ENCODE measurements around the gene RIOK1.

RIOK1 gene

GRCh38 chr6:7406743-7407142, 17.1 kb downstream of the RIOK1 start:
- TF ChIP-seq OSR1 (CRISPR knock-in tag; IDR thresholded peaks at IDR 0.05) = no peak
- no peak for TF ChIP-seq BACH2 (CRISPR knock-in tag; IDR thresholded peaks at IDR 0.05; ENCODE audit: borderline replicate concordance)
- TF ChIP-seq GLIS3 (CRISPR knock-in tag; IDR thresholded peaks at IDR 0.05) = no peak
- no peak for TF ChIP-seq ZC3H10 (CRISPR knock-in tag; IDR thresholded peaks at IDR 0.05)
- TF ChIP-seq SNAI2 (CRISPR knock-in tag; IDR thresholded peaks at IDR 0.05) = no peak
- TF ChIP-seq CSDC2 (CRISPR knock-in tag; IDR thresholded peaks at IDR 0.05) = no peak
- no peak for TF ChIP-seq ZNF8 (CRISPR knock-in tag; IDR thresholded peaks at IDR 0.05)
- no peak for TF ChIP-seq POU6F1 (CRISPR knock-in tag; IDR thresholded peaks at IDR 0.05; ENCODE audit: borderline replicate concordance, low read depth)
- TF ChIP-seq ZNF70 (CRISPR knock-in tag; IDR thresholded peaks at IDR 0.05) = no peak
- TF ChIP-seq CSRNP3 (CRISPR knock-in tag; IDR thresholded peaks at IDR 0.05) = no peak
- no peak for TF ChIP-seq TCF4 (CRISPR knock-in tag; IDR thresholded peaks at IDR 0.05; ENCODE audit: borderline replicate concordance)
- TF ChIP-seq ZNF565 (CRISPR knock-in tag; conservative IDR thresholded peaks at IDR 0.05; ENCODE audit: low read depth) = no peak
- TF ChIP-seq ZFP30 (CRISPR knock-in tag; IDR thresholded peaks at IDR 0.05) = no peak
- no peak for TF ChIP-seq TSHZ2 (CRISPR knock-in tag; IDR thresholded peaks at IDR 0.05)
- ATAC-seq = no peak

GRCh38 chr6:7409740-7410139, 20.1 kb downstream of the RIOK1 start:
- TF ChIP-seq CSDC2 (CRISPR knock-in tag; IDR thresholded peaks at IDR 0.05) = no peak
- TF ChIP-seq TCF4 (CRISPR knock-in tag; IDR thresholded peaks at IDR 0.05; ENCODE audit: borderline replicate concordance) = no peak
- TF ChIP-seq TSHZ2 (CRISPR knock-in tag; IDR thresholded peaks at IDR 0.05) = no peak
- TF ChIP-seq GLIS3 (CRISPR knock-in tag; IDR thresholded peaks at IDR 0.05) = no peak
- no peak for TF ChIP-seq ZNF565 (CRISPR knock-in tag; conservative IDR thresholded peaks at IDR 0.05; ENCODE audit: low read depth)
- no peak for TF ChIP-seq RARB (CRISPR knock-in tag; IDR thresholded peaks at IDR 0.05)
- no peak for TF ChIP-seq ZFP3 (CRISPR knock-in tag; IDR thresholded peaks at IDR 0.05)
- no peak for TF ChIP-seq TOX (CRISPR knock-in tag; IDR thresholded peaks at IDR 0.05; ENCODE audit: borderline replicate concordance)
- no peak for TF ChIP-seq CREB5 (CRISPR knock-in tag; IDR thresholded peaks at IDR 0.05; ENCODE audit: low read depth)
- TF ChIP-seq ESRRG (CRISPR knock-in tag; IDR thresholded peaks at IDR 0.05) = no peak

GRCh38 chr6:7410851-7411250, 21.2 kb downstream of the RIOK1 start:
- no peak for ATAC-seq
- no peak for TF ChIP-seq CREB5 (CRISPR knock-in tag; IDR thresholded peaks at IDR 0.05; ENCODE audit: low read depth)
- no peak for TF ChIP-seq ZFP30 (CRISPR knock-in tag; IDR thresholded peaks at IDR 0.05)
- no peak for TF ChIP-seq ISL1 (CRISPR knock-in tag; IDR thresholded peaks at IDR 0.05)
- TF ChIP-seq GLIS3 (CRISPR knock-in tag; IDR thresholded peaks at IDR 0.05) = no peak
- no peak for TF ChIP-seq ESRRG (CRISPR knock-in tag; IDR thresholded peaks at IDR 0.05)
- no peak for TF ChIP-seq POU6F1 (CRISPR knock-in tag; IDR thresholded peaks at IDR 0.05; ENCODE audit: borderline replicate concordance, low read depth)
- no peak for TF ChIP-seq ARNTL (CRISPR knock-in tag; IDR thresholded peaks at IDR 0.05; ENCODE audit: borderline replicate concordance, low read depth)
- TF ChIP-seq CSDC2 (CRISPR knock-in tag; IDR thresholded peaks at IDR 0.05) = no peak
- no peak for TF ChIP-seq TOX (CRISPR knock-in tag; IDR thresholded peaks at IDR 0.05; ENCODE audit: borderline replicate concordance)
- TF ChIP-seq BACH2 (CRISPR knock-in tag; IDR thresholded peaks at IDR 0.05; ENCODE audit: borderline replicate concordance) = no peak
- TF ChIP-seq CSRNP3 (CRISPR knock-in tag; IDR thresholded peaks at IDR 0.05) = no peak

More at GRCh38 chr6:7409740-7410139, 20.1 kb downstream of the RIOK1 start:
- ATAC-seq = no peak
